Measurements from ENCODE around the gene C2CD4B. TPM values are rescaled to one million over a fixed set of nuclear protein-coding genes. Genes with fewer than 3 reads are reported as not detected.

The C2CD4B gene
- total RNA-seq: 0.14 and 0.16 TPM in 2 replicates

- H3K9me3 Mint-ChIP-seq: no peaks in the 10 kb centered on the region
- intact Hi-C loops (cut with micrococcal nuclease): no loop called here
- H3K27ac Mint-ChIP-seq: no peak within 1 kb of the TSS
- H3K4me1 Mint-ChIP-seq (ENCODE audit: low read depth): peaks cover 10% of the 10 kb centered on the region
- no peaks in the 10 kb centered on the region for H3K36me3 Mint-ChIP-seq (ENCODE audit: low read depth)
- no peak for DNase-seq (ENCODE audit: low spot score)
- H3K27me3 Mint-ChIP-seq (ENCODE audit: low read depth): peaks cover 78% of the 10 kb centered on the region
- H3K4me3 Mint-ChIP-seq (ENCODE audit: low read depth): peak within 1 kb of the TSS; percentile 69
These were observed at the start of gene C2CD4B for GRCh38 chr15:62165104-62165792. C2CD4B (minus strand) TSS chr15:62165285; CDS start chr15:62164984, 301 bp downstream.

- Mint-ChIP-seq H3K4me1 (ENCODE audit: low read depth) (peaks cover 6% of the 10 kb centered on the region), H3K9me3 (peaks cover 31% of the 10 kb centered on the region), H3K4me3 (ENCODE audit: low read depth) (no peak overlapping the region), H3K27me3 (ENCODE audit: low read depth) (peaks cover 2% of the 10 kb centered on the region), H3K27ac (no peak overlapping the region), H3K36me3 (ENCODE audit: low read depth) (no peaks in the 10 kb centered on the region)
- DNase-seq (ENCODE audit: low spot score): no peak
- intact Hi-C loops (cut with micrococcal nuclease): no loop called here
These were observed 47.7 kb upstream of the C2CD4B start for GRCh38 chr15:62212741-62213140.

- peaks cover 2% of the 10 kb centered on the region for H3K27me3 Mint-ChIP-seq (ENCODE audit: low read depth)
- intact Hi-C loops (cut with micrococcal nuclease): no loop called here
- no peak for DNase-seq (ENCODE audit: low spot score)
- H3K4me3 Mint-ChIP-seq (ENCODE audit: low read depth): no peak overlapping the region
- H3K27ac Mint-ChIP-seq: no peak overlapping the region
- H3K36me3 Mint-ChIP-seq (ENCODE audit: low read depth): no peaks in the 10 kb centered on the region
- H3K9me3 Mint-ChIP-seq: peaks cover 22% of the 10 kb centered on the region
- peaks cover 6% of the 10 kb centered on the region for H3K4me1 Mint-ChIP-seq (ENCODE audit: low read depth)
These were observed 46.3 kb upstream of the C2CD4B start for GRCh38 chr15:62211348-62211747.

DNA sequence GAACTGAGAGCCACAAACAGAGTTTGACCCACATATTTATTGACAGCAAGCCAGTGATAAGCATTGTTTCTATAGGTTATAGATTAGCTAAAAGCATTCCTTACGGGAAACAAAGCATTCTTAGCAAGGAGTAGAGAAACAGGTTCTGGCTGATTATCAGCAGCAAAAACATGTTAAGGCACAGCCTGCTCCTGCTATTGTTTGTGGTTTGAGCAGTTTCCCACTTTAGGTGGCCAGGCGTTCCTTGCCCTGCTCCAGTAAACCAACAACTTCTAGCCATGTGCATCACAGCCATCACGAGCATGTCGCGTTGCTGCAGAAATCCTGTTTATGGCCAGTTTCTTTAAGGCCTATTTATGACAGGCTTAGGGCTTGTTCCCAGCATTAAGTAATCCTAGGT, 44.7 kb upstream of the C2CD4B start:
- Mint-ChIP-seq H3K36me3 (ENCODE audit: low read depth) (no peaks in the 10 kb centered on the region), H3K4me1 (ENCODE audit: low read depth) (peaks cover 6% of the 10 kb centered on the region), H3K27ac (no peak overlapping the region), H3K4me3 (ENCODE audit: low read depth) (no peak overlapping the region), H3K27me3 (ENCODE audit: low read depth) (peaks cover 3% of the 10 kb centered on the region), H3K9me3 (peaks cover 16% of the 10 kb centered on the region)
- intact Hi-C loops (cut with micrococcal nuclease): no loop called here
- no peak for DNase-seq (ENCODE audit: low spot score)

GRCh38 chr15:62209322-62209721, 44.2 kb upstream of the C2CD4B start:
- Mint-ChIP-seq H3K36me3 (ENCODE audit: low read depth) (no peaks in the 10 kb centered on the region), H3K9me3 (peaks cover 16% of the 10 kb centered on the region), H3K4me1 (ENCODE audit: low read depth) (peaks cover 6% of the 10 kb centered on the region), H3K27me3 (ENCODE audit: low read depth) (peaks cover 3% of the 10 kb centered on the region), H3K27ac (no peak overlapping the region), H3K4me3 (ENCODE audit: low read depth) (no peak overlapping the region)
- intact Hi-C loops (cut with micrococcal nuclease): no loop called here
- no peak for DNase-seq (ENCODE audit: low spot score)

GRCh38 chr15:62208884-62209283, 43.8 kb upstream of the C2CD4B start:
- Mint-ChIP-seq H3K27ac (no peak overlapping the region), H3K4me1 (ENCODE audit: low read depth) (peaks cover 6% of the 10 kb centered on the region), H3K9me3 (peaks cover 16% of the 10 kb centered on the region), H3K4me3 (ENCODE audit: low read depth) (no peak overlapping the region), H3K36me3 (ENCODE audit: low read depth) (no peaks in the 10 kb centered on the region), H3K27me3 (ENCODE audit: low read depth) (peaks cover 3% of the 10 kb centered on the region)
- no peak for DNase-seq (ENCODE audit: low spot score)
- intact Hi-C loops (cut with micrococcal nuclease): no loop called here

DNA sequence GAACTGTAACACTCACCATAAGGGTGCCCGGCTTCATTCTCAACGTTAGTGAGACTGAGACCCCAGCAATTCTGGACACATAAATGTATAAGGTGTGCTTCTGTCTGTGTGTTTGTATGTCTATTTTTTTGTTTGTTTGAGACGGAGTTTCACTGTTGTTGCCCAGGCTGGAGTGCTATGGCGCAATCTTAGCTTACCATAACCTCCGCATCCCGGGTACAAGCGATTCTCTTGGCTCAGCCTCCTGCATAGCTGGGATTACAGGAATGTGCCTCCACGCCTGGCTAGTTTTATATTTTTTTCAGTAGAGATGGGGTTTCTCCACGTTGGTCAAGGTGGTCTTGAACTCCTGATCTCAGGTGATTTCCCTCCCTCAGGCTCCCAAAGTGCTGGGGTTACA, 43.3 kb upstream of the C2CD4B start:
- peaks cover 16% of the 10 kb centered on the region for H3K9me3 Mint-ChIP-seq
- no peak overlapping the region for H3K4me3 Mint-ChIP-seq (ENCODE audit: low read depth)
- H3K4me1 Mint-ChIP-seq (ENCODE audit: low read depth): peaks cover 6% of the 10 kb centered on the region
- H3K36me3 Mint-ChIP-seq (ENCODE audit: low read depth): no peaks in the 10 kb centered on the region
- H3K27me3 Mint-ChIP-seq (ENCODE audit: low read depth): peaks cover 3% of the 10 kb centered on the region
- DNase-seq (ENCODE audit: low spot score): no peak
- no peak overlapping the region for H3K27ac Mint-ChIP-seq
- intact Hi-C loops (cut with micrococcal nuclease): no loop called here

DNA sequence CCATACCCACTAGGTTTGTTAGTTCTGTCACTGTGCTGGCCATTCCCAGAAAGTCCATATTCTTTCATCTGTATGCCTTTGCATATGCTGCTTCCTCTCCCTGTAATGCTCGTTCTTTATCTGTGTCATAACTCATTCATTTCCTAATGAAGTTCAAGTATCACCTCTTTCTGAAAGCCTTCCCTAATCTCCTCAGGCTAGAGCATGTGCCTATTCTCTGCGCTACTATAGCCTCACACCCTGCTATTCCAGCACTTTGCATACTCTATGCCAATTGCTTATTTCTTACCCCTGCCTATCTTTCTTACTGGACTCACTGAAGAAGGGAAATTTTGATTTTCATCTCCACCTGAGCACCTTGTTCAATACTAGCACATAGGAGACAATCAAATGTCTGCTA, 25.6 kb upstream of the C2CD4B start:
- H3K4me1 Mint-ChIP-seq (ENCODE audit: low read depth): no peaks in the 10 kb centered on the region
- no peaks in the 10 kb centered on the region for H3K36me3 Mint-ChIP-seq (ENCODE audit: low read depth)
- no peak overlapping the region for H3K27ac Mint-ChIP-seq
- no peak overlapping the region for H3K4me3 Mint-ChIP-seq (ENCODE audit: low read depth)
- intact Hi-C loops (cut with micrococcal nuclease): no loop called here
- H3K27me3 Mint-ChIP-seq (ENCODE audit: low read depth): peaks cover 18% of the 10 kb centered on the region
- no peak for DNase-seq (ENCODE audit: low spot score)
- no peaks in the 10 kb centered on the region for H3K9me3 Mint-ChIP-seq

- Mint-ChIP-seq H3K4me3 (ENCODE audit: low read depth) (no peak overlapping the region), H3K27me3 (ENCODE audit: low read depth) (peaks cover 18% of the 10 kb centered on the region), H3K9me3 (no peaks in the 10 kb centered on the region), H3K36me3 (ENCODE audit: low read depth) (no peaks in the 10 kb centered on the region), H3K27ac (no peak overlapping the region), H3K4me1 (ENCODE audit: low read depth) (no peaks in the 10 kb centered on the region)
- intact Hi-C loops (cut with micrococcal nuclease): no loop called here
- no peak for DNase-seq (ENCODE audit: low spot score)
These were observed 25.2 kb upstream of the C2CD4B start for GRCh38 chr15:62190274-62190673.

DNA sequence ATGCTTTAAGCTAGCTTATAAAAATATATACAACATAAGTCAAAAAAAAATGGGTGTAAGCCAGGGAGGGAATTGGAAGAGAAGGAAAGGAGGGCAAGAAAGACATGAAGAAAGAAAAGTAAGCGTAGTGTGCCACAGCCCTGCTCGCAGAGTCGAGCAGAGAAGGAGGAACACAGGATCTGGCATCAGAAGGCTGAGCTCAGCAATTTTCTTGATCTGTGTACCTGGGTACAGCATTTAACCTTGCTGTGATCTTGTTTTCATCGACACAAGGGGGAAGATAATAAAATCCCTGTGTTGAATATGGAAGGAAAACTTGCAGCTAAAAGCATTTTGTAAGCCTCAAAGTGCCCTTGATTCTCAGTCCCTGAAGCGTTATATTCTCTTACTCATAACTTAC, 23.7 kb upstream of the C2CD4B start:
- DNase-seq (ENCODE audit: low spot score): no peak
- Mint-ChIP-seq H3K36me3 (ENCODE audit: low read depth) (no peaks in the 10 kb centered on the region), H3K9me3 (no peaks in the 10 kb centered on the region), H3K4me3 (ENCODE audit: low read depth) (no peak overlapping the region), H3K27me3 (ENCODE audit: low read depth) (peaks cover 18% of the 10 kb centered on the region), H3K27ac (no peak overlapping the region), H3K4me1 (ENCODE audit: low read depth) (peaks cover 3% of the 10 kb centered on the region)
- intact Hi-C loops (cut with micrococcal nuclease): no loop called here

GRCh38 chr15:62187910-62188309, 22.8 kb upstream of the C2CD4B start:
- no peak for DNase-seq (ENCODE audit: low spot score)
- Mint-ChIP-seq H3K27me3 (ENCODE audit: low read depth) (peaks cover 14% of the 10 kb centered on the region), H3K27ac (no peak overlapping the region), H3K36me3 (ENCODE audit: low read depth) (no peaks in the 10 kb centered on the region), H3K4me3 (ENCODE audit: low read depth) (no peak overlapping the region), H3K4me1 (ENCODE audit: low read depth) (peaks cover 3% of the 10 kb centered on the region), H3K9me3 (no peaks in the 10 kb centered on the region)
- intact Hi-C loops (cut with micrococcal nuclease): no loop called here

DNA sequence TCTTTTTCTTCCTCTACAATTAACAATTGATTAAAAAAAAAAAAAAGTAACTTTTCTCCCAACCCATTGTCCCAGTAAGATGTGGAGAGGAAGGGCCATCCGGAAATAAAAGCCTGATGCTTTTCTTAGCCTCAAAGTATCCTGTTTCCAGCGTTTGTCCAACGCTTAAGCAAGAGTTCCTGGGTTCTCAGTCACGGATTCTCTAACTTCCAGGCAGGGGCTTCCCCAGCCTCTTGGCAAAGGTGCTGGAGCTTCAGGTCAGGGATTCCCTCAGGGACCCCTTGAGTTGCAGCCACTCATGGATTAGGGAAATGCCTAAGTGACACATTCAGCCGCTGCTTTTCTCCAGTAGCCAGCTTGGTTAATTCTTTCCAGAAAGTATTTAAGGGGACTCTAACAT, 22.3 kb upstream of the C2CD4B start:
- H3K4me3 Mint-ChIP-seq (ENCODE audit: low read depth): no peak overlapping the region
- H3K9me3 Mint-ChIP-seq: no peaks in the 10 kb centered on the region
- H3K36me3 Mint-ChIP-seq (ENCODE audit: low read depth): no peaks in the 10 kb centered on the region
- peaks cover 11% of the 10 kb centered on the region for H3K27me3 Mint-ChIP-seq (ENCODE audit: low read depth)
- no peak for DNase-seq (ENCODE audit: low spot score)
- intact Hi-C loops (cut with micrococcal nuclease): no loop called here
- H3K4me1 Mint-ChIP-seq (ENCODE audit: low read depth): peaks cover 3% of the 10 kb centered on the region
- H3K27ac Mint-ChIP-seq: no peak overlapping the region

DNA sequence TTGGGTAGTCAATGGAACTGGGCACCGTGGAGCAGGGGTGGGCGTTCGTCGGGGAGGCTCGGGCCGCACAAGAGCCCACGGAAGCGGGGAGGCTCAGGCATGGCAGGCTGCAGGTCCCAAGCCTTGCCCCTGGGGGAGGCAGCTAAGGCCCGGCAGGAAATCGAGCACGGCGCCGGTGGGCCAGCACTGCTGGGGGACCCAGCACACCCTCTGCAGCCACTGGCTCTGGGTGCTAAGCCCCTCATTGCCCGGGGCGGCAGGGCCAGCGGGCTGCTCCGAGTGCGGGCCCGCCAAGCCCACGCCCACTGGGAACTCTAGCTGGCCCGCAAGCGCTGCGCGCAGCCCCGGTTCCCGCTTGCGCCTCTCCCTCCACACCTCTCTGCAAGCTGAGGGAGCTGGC, 21.5 kb upstream of the C2CD4B start:
- Mint-ChIP-seq H3K4me1 (ENCODE audit: low read depth) (peaks cover 3% of the 10 kb centered on the region), H3K9me3 (no peaks in the 10 kb centered on the region), H3K27ac (no peak overlapping the region), H3K27me3 (ENCODE audit: low read depth) (peaks cover 12% of the 10 kb centered on the region), H3K4me3 (ENCODE audit: low read depth) (no peak overlapping the region), H3K36me3 (ENCODE audit: low read depth) (no peaks in the 10 kb centered on the region)
- intact Hi-C loops (cut with micrococcal nuclease): no loop called here
- DNase-seq (ENCODE audit: low spot score): no peak

GRCh38 chr15:62183130-62183529, 18.0 kb upstream of the C2CD4B start:
- H3K9me3 Mint-ChIP-seq: no peaks in the 10 kb centered on the region
- H3K27me3 Mint-ChIP-seq (ENCODE audit: low read depth): peaks cover 14% of the 10 kb centered on the region
- peaks cover 3% of the 10 kb centered on the region for H3K4me1 Mint-ChIP-seq (ENCODE audit: low read depth)
- H3K36me3 Mint-ChIP-seq (ENCODE audit: low read depth): no peaks in the 10 kb centered on the region
- H3K27ac Mint-ChIP-seq: no peak overlapping the region
- intact Hi-C loops (cut with micrococcal nuclease): no loop called here
- no peak for DNase-seq (ENCODE audit: low spot score)
- H3K4me3 Mint-ChIP-seq (ENCODE audit: low read depth): no peak overlapping the region

All from activated T-helper 2 cell treated with anti-CD3 and anti-CD28 coated beads, Interferon-gamma antibody, Interleukin-2, Interleukin-4, amounts not matched to agents 10 μg/mL and 5 μg/mL and 100 μg/mL, durations not matched to agents 14 hours and 24 hours and 36 hours (primary cell).